Spleen (tissue), 7 donors: ENCODE measurements around the gene RAPGEF4.

ENCODE experiments used
- CTCF ChIP-seq, 11 experiments: fragments of 200-600 bp in 7 of 11; fragments of 450-650 bp in 4 of 11; sonication (generic) in 4 of 11; IDR thresholded peaks in 8 of 11; conservative IDR thresholded peaks in 3 of 11; 1 replicate in 7 of 11; 2 replicates in 4 of 11; pipeline versions ENCODE4 v1.4.0 to v1.8.0; 2016 to 2021; ENCODE audit warnings: antibody characterized with exemption in 11 of 11, inconsistent platforms in 4 of 11, mild to moderate bottlenecking in 1 of 11
- POLR2A ChIP-seq, 3 donors: fragments of 450-650 bp; IDR thresholded peaks; one replicate each; pipeline ENCODE4 v1.5.1; 2017; ENCODE audit warnings: antibody characterized with exemption in 3 of 3, mild to moderate bottlenecking in 1 of 3
- POLR2AphosphoS5 ChIP-seq, 3 donors: sonication (generic); formaldehyde crosslinking; IDR thresholded peaks; one replicate each; pipeline ENCODE4 v1.5.1; 2017; ENCODE audit warnings: antibody characterized with exemption in 3 of 3
- donor health status: DM: no; HTN: no; CAD: no; lungs with moderate emphysema.
- donor health status: DM: no; HTN: no; CAD: no.
- donor health status: DM: no; HTN: no; CAD: no.

- TF ChIP-seq CTCF (IDR thresholded peaks at IDR 0.05 in 8 of 11, conservative IDR thresholded peaks at IDR 0.05 in 3 of 11) (no peak), POLR2A (IDR thresholded peaks at IDR 0.05) (no peak), POLR2AphosphoS5 (IDR thresholded peaks at IDR 0.05) (no peak)
Observed at GRCh38 chr2:172896661-172897081, 161.0 kb downstream of the RAPGEF4 start.
